Endothelial cell of umbilical vein (primary cell): ENCODE data around the gene KLHL21. TPM values are rescaled to one million over a fixed set of nuclear protein-coding genes. Genes with fewer than 3 reads are reported as not detected.

Experiments used
- BruUV-seq: library from RNA; stranded (reverse); fragments of 400-500 nt; replicated peaks from 2 replicates; lab custom pipeline; 2021; lab: Mats Ljungman, UMichigan
- CTCF ChIA-PET: fragments of 300-600, 350-600 bp; sonication (Branson Sonifier 250); formaldehyde crosslinking; loops from one replicate; lab custom pipeline; 2021; ENCODE audit warnings: antibody characterized with exemption, inconsistent platforms; lab: Charles Lee
- POLR2A ChIA-PET: fragments of 300-600, 350-600 bp; sonication (Branson Sonifier 250); formaldehyde crosslinking; loops from one replicate; lab custom pipeline; 2021; ENCODE audit warnings: antibody characterized with exemption, inconsistent platforms; lab: Charles Lee
- DNase-seq: peaks from one replicate; pipeline ENCODE4 v3.0.0-alpha.2; 2011; ENCODE audit warnings: low read depth, low spot score
- FAIRE-seq: peaks from 2 replicates; lab custom pipeline; 2011; peaks lifted over from hg19 to GRCh38; lab: Jason Lieb, UNC
- H2AFZ ChIP-seq: 2 replicates; pipeline ENCODE4 v1.6.0; 2012; ENCODE audit warnings: low read depth, low read length, control low read depth, inconsistent platforms
- H3K27ac ChIP-seq: 2 replicates; pipeline ENCODE4 v1.5.1; 2011; ENCODE audit warnings: low read depth, mild to moderate bottlenecking, control low read depth, low read length, moderate library complexity; ENCODE audit not compliant: insufficient read depth
- H3K27me3 ChIP-seq, 2 experiments: 2 replicates each; pipeline versions ENCODE4 v1.6.0 to v1.6.1; 2011; ENCODE audit warnings: low read length in 2 of 2, mixed read lengths in 1 of 2; ENCODE audit not compliant: control insufficient read depth in 2 of 2, insufficient read depth in 2 of 2
- H3K36me3 ChIP-seq, 2 experiments: 2 replicates in 1 of 2; 3 replicates in 1 of 2; pipeline ENCODE4 v1.5.1; 2011; ENCODE audit warnings: low read length in 2 of 2, mild to moderate bottlenecking in 1 of 2, moderate library complexity in 1 of 2; ENCODE audit not compliant: control insufficient read depth in 2 of 2, insufficient read depth in 2 of 2; ENCODE audit errors: extremely low read depth in 1 of 2
- H3K4me1 ChIP-seq: 3 replicates; pipeline ENCODE4 v1.5.1; 2011; ENCODE audit warnings: mild to moderate bottlenecking, low read length; ENCODE audit not compliant: control insufficient read depth, insufficient read depth; ENCODE audit errors: extremely low read depth
- H3K4me2 ChIP-seq: 2 replicates; pipeline ENCODE4 v1.6.1; 2011; ENCODE audit warnings: low read length, control low read depth, mixed read lengths; ENCODE audit not compliant: insufficient read depth
- H3K4me3 ChIP-seq, 3 experiments: fragments of 200-600 bp in 1 of 3; sonication (generic), shearing (Covaris generic) in 1 of 3; replicated peaks in 1 of 3; 2 replicates each; pipeline ENCODE4 v1.5.1; 2011 to 2016; ENCODE audit warnings: control low read depth in 3 of 3, low read length in 3 of 3, mild to moderate bottlenecking in 2 of 3, inconsistent platforms in 1 of 3, low read depth in 1 of 3, moderate library complexity in 1 of 3; ENCODE audit not compliant: insufficient read depth in 1 of 3
- H3K79me2 ChIP-seq: 2 replicates; pipeline ENCODE4 v1.6.0; 2012; ENCODE audit warnings: low read length, inconsistent platforms; ENCODE audit not compliant: control insufficient read depth, insufficient read depth
- H3K9ac ChIP-seq: replicated peaks from 2 replicates; pipeline ENCODE3; 2011; ENCODE audit warnings: low read length, control low read depth; ENCODE audit not compliant: insufficient read depth; ENCODE audit errors: extremely low read depth
- H3K9me1 ChIP-seq: replicated peaks from 3 replicates; pipeline ENCODE4 v1.6.0; 2011; ENCODE audit warnings: mild to moderate bottlenecking, low read length; ENCODE audit not compliant: control insufficient read depth, insufficient read depth; ENCODE audit errors: extremely low read depth
- H3K9me3 ChIP-seq: replicated peaks from 2 replicates; pipeline ENCODE4 v1.5.1; 2012; ENCODE audit warnings: low read length, inconsistent platforms; ENCODE audit not compliant: control insufficient read depth, insufficient read depth
- H4K20me1 ChIP-seq: replicated peaks from 2 replicates; pipeline ENCODE3; 2011; ENCODE audit warnings: mild to moderate bottlenecking, low read length; ENCODE audit not compliant: control insufficient read depth, insufficient read depth; ENCODE audit errors: extremely low read depth
- EZH2 ChIP-seq: IDR thresholded peaks from 2 replicates; pipeline ENCODE4 v1.6.1; 2012; ENCODE audit warnings: borderline replicate concordance, low read depth, mild to moderate bottlenecking, moderate library complexity, low read length, inconsistent platforms; ENCODE audit not compliant: severe bottlenecking
- FOS ChIP-seq: IDR thresholded peaks from 2 replicates; pipeline ENCODE4 v1.6.1; 2011; ENCODE audit warnings: mild to moderate bottlenecking, low read length, moderate library complexity, borderline replicate concordance; ENCODE audit not compliant: insufficient read depth
- GATA2 ChIP-seq: IDR thresholded peaks from 2 replicates; pipeline ENCODE4 v1.7.0; 2011; ENCODE audit warnings: low read depth, mild to moderate bottlenecking, moderate library complexity, mixed read lengths, low read length; ENCODE audit not compliant: insufficient read length, insufficient read depth
- JUN ChIP-seq: IDR thresholded peaks from 2 replicates; pipeline ENCODE4 v1.6.1; 2011; ENCODE audit warnings: borderline replicate concordance, low read depth; ENCODE audit not compliant: insufficient read length, insufficient read depth
- MYC ChIP-seq: IDR thresholded peaks from one replicate; pipeline ENCODE4 v1.6.1; 2011; ENCODE audit warnings: mild to moderate bottlenecking, low read depth, low read length
- POLR2A ChIP-seq: IDR thresholded peaks from 2 replicates; pipeline ENCODE4 v1.6.1; 2012; ENCODE audit warnings: low read depth, mild to moderate bottlenecking, control low read depth, low read length
- POLR2AphosphoS5 ChIP-seq: IDR thresholded peaks from 2 replicates; pipeline ENCODE4 v1.6.1; 2012; ENCODE audit warnings: low read depth, mild to moderate bottlenecking, control low read depth, low read length, moderate library complexity; ENCODE audit not compliant: insufficient read depth
- dilution Hi-C: fragments of 300-500 bp; cut with MboI; formaldehyde crosslinking; loops from one replicate; pipeline ENCODE4 v1.15.0; 2019; ENCODE audit warnings: low sequenced_read_pairs; ENCODE audit not compliant: extremely low pct_ligation_motif_present
- intact Hi-C: fragments of 100-400 bp; cut with micrococcal nuclease; formaldehyde crosslinking; loops from one replicate; pipeline ENCODE4 v1.10.0; 2022
- polyA plus RNA-seq, 4 experiments: library from polyadenylated mRNA; depleted of rRNA in 3 of 4; stranded (reverse) in 3 of 4; unstranded in 1 of 4; fragments of >200 nt; gene quantifications; 2 replicates each; pipeline versions ENCODE4 v1.2.1 to v1.2.3, GENCODE V29; 2011 to 2012; ENCODE audit warnings: missing spikeins in 1 of 4
- total RNA-seq: library from RNA; stranded (reverse); gene quantifications from 2 replicates; pipeline ENCODE4 v1.2.3, GENCODE V29; 2021
- TF ChIP-seq, protein P1 (sequence below), 2 donors: IDR thresholded peaks; 1 replicate in 1 of 2; 2 replicates in 1 of 2; pipeline ENCODE4 v1.5.1; 2011; ENCODE audit warnings: low read length in 2 of 2, mild to moderate bottlenecking in 2 of 2, moderate library complexity in 2 of 2, control low read depth in 1 of 2, inconsistent platforms in 1 of 2, low read depth in 1 of 2; ENCODE audit not compliant: insufficient read depth in 1 of 2; ENCODE audit errors: extremely low read depth in 1 of 2
- TF ChIP-seq, protein P2 (sequence below): IDR thresholded peaks from 2 replicates; pipeline ENCODE4 v1.6.1; 2011; ENCODE audit not compliant: insufficient read depth, insufficient read length

The KLHL21 gene
- total and polyA plus RNA-seq, 2 donors (not counting 3 experiments of a cell fraction or from before 2014, with no cell fraction given) = 18.0 to 22.4 TPM

DNA sequence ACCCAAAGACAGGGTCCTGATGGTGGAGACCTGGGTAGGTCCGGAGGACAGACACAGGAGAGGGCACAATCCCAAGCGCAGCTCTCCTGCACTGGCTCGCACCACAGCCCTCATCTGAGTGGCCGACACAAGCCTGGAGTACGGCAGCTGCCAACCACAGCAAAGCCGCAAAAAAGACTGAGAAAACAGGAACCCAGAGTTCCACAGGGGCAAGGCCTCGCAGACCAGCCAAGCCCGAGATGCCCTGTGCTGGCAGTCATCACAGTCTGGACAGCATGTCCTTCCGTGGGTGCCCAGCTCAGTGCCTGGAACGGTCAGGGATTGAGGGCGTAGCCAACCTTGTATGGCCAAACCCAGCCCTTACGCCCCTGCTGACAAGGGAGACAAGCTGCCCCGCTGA, 11.4 kb downstream of the KLHL21 start:
- Histone ChIP-seq H3K4me2 (no peak overlapping the region), H3K79me2 (peaks cover 4% of the 10 kb centered on the region), H3K27me3 (no peaks in the 10 kb centered on the region), H3K4me3 (no peak overlapping the region), H3K27ac (no peak overlapping the region), H3K9me3 (no peaks in the 10 kb centered on the region), H4K20me1 (no peaks in the 10 kb centered on the region), H3K9ac (no peak overlapping the region), H2AFZ (no peak overlapping the region), H3K36me3 (peaks cover 4 to 40% of the 10 kb centered on the region in 2 experiments), H3K4me1 (no peaks in the 10 kb centered on the region), H3K9me1 (no peaks in the 10 kb centered on the region)
- intact Hi-C loops = no loop called here
- FAIRE-seq (no peak), DNase-seq (peak; percentile 10)
- no peak for TF ChIP-seq EZH2
- TF ChIP-seq GATA2 = no peak
- no peak for TF ChIP-seq POLR2AphosphoS5
- no peak for TF ChIP-seq MYC
- TF ChIP-seq, protein P1, sequence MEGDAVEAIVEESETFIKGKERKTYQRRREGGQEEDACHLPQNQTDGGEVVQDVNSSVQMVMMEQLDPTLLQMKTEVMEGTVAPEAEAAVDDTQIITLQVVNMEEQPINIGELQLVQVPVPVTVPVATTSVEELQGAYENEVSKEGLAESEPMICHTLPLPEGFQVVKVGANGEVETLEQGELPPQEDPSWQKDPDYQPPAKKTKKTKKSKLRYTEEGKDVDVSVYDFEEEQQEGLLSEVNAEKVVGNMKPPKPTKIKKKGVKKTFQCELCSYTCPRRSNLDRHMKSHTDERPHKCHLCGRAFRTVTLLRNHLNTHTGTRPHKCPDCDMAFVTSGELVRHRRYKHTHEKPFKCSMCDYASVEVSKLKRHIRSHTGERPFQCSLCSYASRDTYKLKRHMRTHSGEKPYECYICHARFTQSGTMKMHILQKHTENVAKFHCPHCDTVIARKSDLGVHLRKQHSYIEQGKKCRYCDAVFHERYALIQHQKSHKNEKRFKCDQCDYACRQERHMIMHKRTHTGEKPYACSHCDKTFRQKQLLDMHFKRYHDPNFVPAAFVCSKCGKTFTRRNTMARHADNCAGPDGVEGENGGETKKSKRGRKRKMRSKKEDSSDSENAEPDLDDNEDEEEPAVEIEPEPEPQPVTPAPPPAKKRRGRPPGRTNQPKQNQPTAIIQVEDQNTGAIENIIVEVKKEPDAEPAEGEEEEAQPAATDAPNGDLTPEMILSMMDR (IDR thresholded peaks at IDR 0.05; ENCODE audit: extremely low read depth in 1 of 2, insufficient read depth in 1 of 2, low read depth in 1 of 2, low read length in 2 of 2) = no peak
- no peak for TF ChIP-seq JUN
- TF ChIP-seq, protein P2, sequence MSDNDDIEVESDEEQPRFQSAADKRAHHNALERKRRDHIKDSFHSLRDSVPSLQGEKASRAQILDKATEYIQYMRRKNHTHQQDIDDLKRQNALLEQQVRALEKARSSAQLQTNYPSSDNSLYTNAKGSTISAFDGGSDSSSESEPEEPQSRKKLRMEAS = no peak
- TF ChIP-seq FOS = no peak
- no peak for TF ChIP-seq POLR2A
- dilution Hi-C loops = no loop called here
- CTCF ChIA-PET = no interaction called here
- BruUV-seq = no TSS peak
- POLR2A ChIA-PET = no interaction called here
